Liver (tissue), 9 donors: Measurements from ENCODE around the gene TMEM45A. TPM values are rescaled to one million over a fixed set of nuclear protein-coding genes. Genes with fewer than 3 reads are reported as not detected.

ENCODE experiments used
- DNase-seq: peaks from one replicate; pipeline ENCODE4 v3.0.0-alpha.2; 2017; ENCODE audit warnings: low spot score
- H3K27ac ChIP-seq, 2 donors: one replicate each; pipeline ENCODE4 v1.7.0; 2013; ENCODE audit warnings: inconsistent platforms in 2 of 2, low read length in 2 of 2, control low read depth in 1 of 2, low read depth in 1 of 2, mild to moderate bottlenecking in 1 of 2
- H3K27me3 ChIP-seq, 4 donors: one replicate each; pipeline versions ENCODE4 v1.6.1 to v1.7.0; 2013; ENCODE audit warnings: low read length in 3 of 4, inconsistent platforms in 1 of 4, mild to moderate bottlenecking in 1 of 4, moderate library complexity in 1 of 4; ENCODE audit not compliant: control insufficient read depth in 4 of 4, insufficient read depth in 4 of 4
- H3K36me3 ChIP-seq, 4 donors: one replicate each; pipeline versions ENCODE4 v1.6.1 to v1.7.0; 2013; ENCODE audit warnings: low read length in 3 of 4, mild to moderate bottlenecking in 3 of 4, low read depth in 1 of 4, moderate library complexity in 1 of 4; ENCODE audit not compliant: control insufficient read depth in 4 of 4, insufficient read depth in 3 of 4
- H3K4me1 ChIP-seq, 4 donors: one replicate each; pipeline versions ENCODE4 v1.6.1 to v1.7.0; 2013; ENCODE audit warnings: low read length in 3 of 4, mild to moderate bottlenecking in 3 of 4, moderate library complexity in 1 of 4; ENCODE audit not compliant: control insufficient read depth in 4 of 4, insufficient read depth in 4 of 4
- H3K4me3 ChIP-seq, 3 donors: one replicate each; pipeline versions ENCODE4 v1.6.1 to v1.7.0; 2013; ENCODE audit warnings: low read length in 3 of 3, control low read depth in 1 of 3, low read depth in 1 of 3, mild to moderate bottlenecking in 1 of 3
- H3K9ac ChIP-seq, 2 donors: one replicate each; pipeline ENCODE4 v1.7.0; 2013; ENCODE audit warnings: low read length in 2 of 2, mild to moderate bottlenecking in 2 of 2, moderate library complexity in 2 of 2, control low read depth in 1 of 2, low read depth in 1 of 2
- H3K9me3 ChIP-seq, 4 donors: one replicate each; pipeline versions ENCODE4 v1.6.1 to v1.7.0; 2013; ENCODE audit warnings: low read length in 3 of 4; ENCODE audit not compliant: control insufficient read depth in 4 of 4
- ATF3 ChIP-seq: IDR thresholded peaks from 2 replicates; pipeline ENCODE4 v1.6.1; 2016; ENCODE audit warnings: antibody characterized with exemption
- CTCF ChIP-seq: fragments of 150-350 bp; IDR thresholded peaks from 2 replicates; pipeline ENCODE4 v1.5.1; 2017; ENCODE audit warnings: improper control_type of control experiment, low read depth, low read length; ENCODE audit not compliant: missing input control
- EGR1 ChIP-seq, 2 donors: IDR thresholded peaks; 2 replicates each; pipeline ENCODE4 v1.6.1; 2016 to 2018; ENCODE audit warnings: antibody characterized with exemption in 2 of 2, low read depth in 2 of 2
- FOXA1 ChIP-seq: IDR thresholded peaks from 2 replicates; pipeline ENCODE4 v1.6.1; 2016; ENCODE audit warnings: antibody characterized with exemption
- FOXA2 ChIP-seq: IDR thresholded peaks from 2 replicates; pipeline ENCODE4 v1.6.1; 2016; ENCODE audit warnings: antibody characterized with exemption
- GABPA ChIP-seq, 2 donors: IDR thresholded peaks in 1 of 2; conservative IDR thresholded peaks in 1 of 2; 2 replicates each; pipeline ENCODE4 v1.6.1; 2016; ENCODE audit warnings: antibody characterized with exemption in 2 of 2, mild to moderate bottlenecking in 1 of 2, moderate library complexity in 1 of 2
- HNF4A ChIP-seq, 2 donors: conservative IDR thresholded peaks; 2 replicates each; pipeline ENCODE4 v1.6.1; 2016; ENCODE audit warnings: antibody characterized with exemption in 2 of 2, mild to moderate bottlenecking in 2 of 2
- HNF4G ChIP-seq: IDR thresholded peaks from 2 replicates; pipeline ENCODE4 v1.6.1; 2016; ENCODE audit warnings: antibody characterized with exemption
- JUND ChIP-seq, 2 donors: IDR thresholded peaks; 2 replicates each; pipeline ENCODE4 v1.6.1; 2016; ENCODE audit warnings: antibody characterized with exemption in 2 of 2
- MAX ChIP-seq: IDR thresholded peaks from 2 replicates; pipeline ENCODE4 v1.6.1; 2016; ENCODE audit warnings: antibody characterized with exemption
- NR2F2 ChIP-seq: IDR thresholded peaks from 2 replicates; pipeline ENCODE4 v1.6.1; 2016; ENCODE audit warnings: antibody characterized with exemption
- RAD21 ChIP-seq, 2 donors: IDR thresholded peaks; 2 replicates each; pipeline ENCODE4 v1.6.1; 2016; ENCODE audit warnings: antibody characterized with exemption in 2 of 2, mild to moderate bottlenecking in 2 of 2
- REST ChIP-seq: IDR thresholded peaks from 2 replicates; pipeline ENCODE4 v1.6.1; 2016; ENCODE audit warnings: antibody characterized with exemption, mild to moderate bottlenecking
- RXRA ChIP-seq, 2 donors: IDR thresholded peaks; 2 replicates each; pipeline ENCODE4 v1.6.1; 2017 to 2018; ENCODE audit warnings: antibody characterized with exemption in 2 of 2, mild to moderate bottlenecking in 1 of 2
- SP1 ChIP-seq: IDR thresholded peaks from 2 replicates; pipeline ENCODE4 v1.6.1; 2018; ENCODE audit warnings: antibody characterized with exemption, mild to moderate bottlenecking
- TAF1 ChIP-seq: conservative IDR thresholded peaks from 2 replicates; pipeline ENCODE4 v1.6.1; 2016; ENCODE audit warnings: antibody characterized with exemption, mild to moderate bottlenecking
- YY1 ChIP-seq: IDR thresholded peaks from 2 replicates; pipeline ENCODE4 v1.6.1; 2016; ENCODE audit warnings: antibody characterized with exemption, mild to moderate bottlenecking
- ZBTB33 ChIP-seq: IDR thresholded peaks from 2 replicates; pipeline ENCODE4 v1.6.1; 2016; ENCODE audit warnings: antibody characterized with exemption
- WGBS: extraction: QIAGEN DNeasy Blood & Tissue Kit; methylation state at CpG from one replicate; pipeline ENCODE4 v1.1.7; 2013; 5-methylcytosine and 5-hydroxymethylcytosine counted together
- polyA plus RNA-seq, 2 donors: library from polyadenylated mRNA; stranded (reverse) in 1 of 2; unstranded in 1 of 2; fragments of 200-250 nt in 1 of 2; fragments of >200 nt in 1 of 2; fragmentation: Nextera tagmentation in 1 of 2; extraction: Ambion mirVana in 1 of 2; gene quantifications; one replicate each; pipeline versions ENCODE4 v1.2.1 to v1.2.3, GENCODE V29; 2013 to 2015
- total RNA-seq, 2 donors: library from RNA; depleted of rRNA; stranded (reverse); fragments of >200 nt; gene quantifications; one replicate each; pipeline ENCODE4 v1.2.3, GENCODE V29; 2014
- donor health status: healthy.
- donor health status: healthy.
- donor health status: healthy.
- donor health status: healthy.
- donor health status: healthy.

The TMEM45A gene
- total and polyA plus RNA-seq, 4 donors: 7.1 to 65.8 (median 45.1) TPM

GRCh38 chr3:100456745-100457144, 35.7 kb upstream of the TMEM45A start (continued):
- TF ChIP-seq EGR1 (IDR thresholded peaks at IDR 0.05; ENCODE audit: low read depth in 2 of 2) (no peak), GABPA (IDR thresholded peaks at IDR 0.05 in 1 of 2, conservative IDR thresholded peaks at IDR 0.05 in 1 of 2) (no peak), NR2F2 (no peak), RXRA (IDR thresholded peaks at IDR 0.05) (no peak), ATF3 (no peak), FOXA1 (no peak), RAD21 (IDR thresholded peaks at IDR 0.05) (no peak)

- H3K4me1 ChIP-seq: peaks cover 0 to 34% (median 20%) of the 10 kb centered on the region in 4 donors
- H3K4me3 ChIP-seq: no peak overlapping the region
- no peak overlapping the region for H3K9ac ChIP-seq
- H3K27me3 ChIP-seq: no peaks in the 10 kb centered on the region
- TF ChIP-seq GABPA (IDR thresholded peaks at IDR 0.05 in 1 of 2, conservative IDR thresholded peaks at IDR 0.05 in 1 of 2) (no peak), TAF1 (no peak), RAD21 (IDR thresholded peaks at IDR 0.05) (no peak), MAX (no peak), NR2F2 (no peak), JUND (IDR thresholded peaks at IDR 0.05) (no peak), YY1 (no peak), SP1 (no peak), EGR1 (IDR thresholded peaks at IDR 0.05; ENCODE audit: low read depth in 2 of 2) (no peak), FOXA2 (no peak), ZBTB33 (no peak), CTCF (no peak), FOXA1 (no peak), HNF4G (no peak), REST (no peak), ATF3 (no peak), RXRA (IDR thresholded peaks at IDR 0.05) (no peak), HNF4A (conservative IDR thresholded peaks at IDR 0.05) (no peak)
- H3K9me3 ChIP-seq: no peaks in the 10 kb centered on the region
- no peak for DNase-seq
- 100% methylated on average over 1 of the region's 1 CpG for WGBS
- no peaks in the 10 kb centered on the region for H3K36me3 ChIP-seq
- no peak overlapping the region for H3K27ac ChIP-seq
Observed at GRCh38 chr3:100457811-100458210, 34.6 kb upstream of the TMEM45A start.
